SU-DHL-6 (cell line): ENCODE data around the gene TRPT1.

Experiments
- EZH2phosphoT487 ChIP-seq: fragments of 200-600 bp; sonication (generic), shearing (Covaris generic); conservative IDR thresholded peaks from 2 replicates; pipeline ENCODE4 v1.6.1; 2018; ENCODE audit warnings: mild to moderate bottlenecking, antibody characterized with exemption, low read length, moderate library complexity, mixed read lengths
- TF ChIP-seq, protein P1 (sequence below): fragments of 200-600 bp; sonication (generic); IDR thresholded peaks from one replicate; pipeline ENCODE4 v1.5.1; 2017; ENCODE audit warnings: antibody characterized with exemption, mild to moderate bottlenecking, low read length, moderate library complexity; ENCODE audit not compliant: insufficient read depth, poor library complexity, severe bottlenecking

- TF ChIP-seq, protein P1, sequence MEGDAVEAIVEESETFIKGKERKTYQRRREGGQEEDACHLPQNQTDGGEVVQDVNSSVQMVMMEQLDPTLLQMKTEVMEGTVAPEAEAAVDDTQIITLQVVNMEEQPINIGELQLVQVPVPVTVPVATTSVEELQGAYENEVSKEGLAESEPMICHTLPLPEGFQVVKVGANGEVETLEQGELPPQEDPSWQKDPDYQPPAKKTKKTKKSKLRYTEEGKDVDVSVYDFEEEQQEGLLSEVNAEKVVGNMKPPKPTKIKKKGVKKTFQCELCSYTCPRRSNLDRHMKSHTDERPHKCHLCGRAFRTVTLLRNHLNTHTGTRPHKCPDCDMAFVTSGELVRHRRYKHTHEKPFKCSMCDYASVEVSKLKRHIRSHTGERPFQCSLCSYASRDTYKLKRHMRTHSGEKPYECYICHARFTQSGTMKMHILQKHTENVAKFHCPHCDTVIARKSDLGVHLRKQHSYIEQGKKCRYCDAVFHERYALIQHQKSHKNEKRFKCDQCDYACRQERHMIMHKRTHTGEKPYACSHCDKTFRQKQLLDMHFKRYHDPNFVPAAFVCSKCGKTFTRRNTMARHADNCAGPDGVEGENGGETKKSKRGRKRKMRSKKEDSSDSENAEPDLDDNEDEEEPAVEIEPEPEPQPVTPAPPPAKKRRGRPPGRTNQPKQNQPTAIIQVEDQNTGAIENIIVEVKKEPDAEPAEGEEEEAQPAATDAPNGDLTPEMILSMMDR, result no peak
- no peak for TF ChIP-seq EZH2phosphoT487
These were observed 15.2 kb upstream of the TRPT1 start for GRCh38 chr11:64241241-64241490.
